HPDE6-E6E7 (cell line): ENCODE results near the gene CLCN7.

Source experiments
- DNase-seq: peaks from one replicate; pipeline ENCODE4 v3.0.0; 2011; ENCODE audit warnings: missing footprints; ENCODE audit errors: extremely low spot score

The CLCN7 gene

DNA sequence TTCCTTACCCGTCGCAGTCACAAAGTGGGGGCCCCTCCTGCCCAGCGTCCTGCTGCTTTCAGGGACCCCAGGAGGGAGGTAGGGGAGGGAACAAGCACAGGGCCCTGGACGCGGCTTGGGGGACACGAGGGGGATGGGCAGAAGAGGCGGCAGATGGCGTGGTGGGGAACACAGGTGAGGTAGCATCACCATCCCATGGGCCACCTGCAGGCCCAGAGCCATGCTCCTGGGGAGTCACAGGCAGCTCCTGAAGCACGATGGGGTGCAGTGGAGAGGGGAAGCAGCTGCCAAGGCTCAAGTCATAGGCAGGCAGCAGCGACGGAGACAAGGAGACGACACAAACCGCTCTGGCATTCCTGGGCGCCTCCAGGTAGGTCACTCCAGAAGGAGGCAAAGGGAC lies 71.1 kb downstream of the CLCN7 start:
- no peak for DNase-seq

DNA sequence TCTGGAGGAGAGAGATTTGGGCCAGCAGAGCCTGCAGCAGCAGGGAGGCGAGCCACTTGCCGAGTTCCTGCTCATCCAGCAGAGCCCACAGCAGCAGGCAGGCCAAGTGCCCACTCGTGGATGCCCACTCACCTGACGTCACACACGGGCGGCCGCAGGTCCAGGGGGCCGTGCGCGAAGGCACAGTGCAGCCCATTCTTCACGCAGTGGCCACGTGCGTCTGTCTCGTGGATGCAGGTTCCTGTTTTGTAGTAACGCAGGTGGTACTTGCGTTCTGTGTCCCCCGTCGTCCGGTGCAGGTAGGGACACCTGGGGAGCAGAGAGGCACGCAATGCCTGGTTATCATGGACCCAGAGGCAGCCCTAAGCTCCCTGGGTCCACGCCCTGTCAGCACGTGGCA lies 71.8 kb downstream of the CLCN7 start:
- no peak for DNase-seq

DNA sequence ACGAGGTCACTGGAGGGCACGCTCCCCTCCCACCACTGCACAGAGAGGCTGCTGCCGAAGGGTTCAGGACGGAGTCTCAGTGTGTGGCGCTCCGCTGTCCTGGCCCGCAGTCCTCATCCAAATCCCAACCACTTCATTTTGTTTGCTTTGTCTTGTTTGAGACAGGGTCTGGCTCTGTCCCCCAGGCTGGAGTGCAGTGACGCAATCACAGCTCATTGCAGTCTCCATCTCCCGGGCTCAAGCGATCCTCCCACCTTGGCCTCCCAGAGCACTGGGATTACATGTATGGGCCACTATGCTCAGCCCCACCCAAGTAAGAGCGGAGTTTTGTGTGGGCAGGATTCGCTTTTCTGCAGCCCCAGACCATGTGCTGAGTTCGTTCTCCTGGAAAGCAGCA lies 73.1 kb downstream of the CLCN7 start:
- no peak for DNase-seq

DNA sequence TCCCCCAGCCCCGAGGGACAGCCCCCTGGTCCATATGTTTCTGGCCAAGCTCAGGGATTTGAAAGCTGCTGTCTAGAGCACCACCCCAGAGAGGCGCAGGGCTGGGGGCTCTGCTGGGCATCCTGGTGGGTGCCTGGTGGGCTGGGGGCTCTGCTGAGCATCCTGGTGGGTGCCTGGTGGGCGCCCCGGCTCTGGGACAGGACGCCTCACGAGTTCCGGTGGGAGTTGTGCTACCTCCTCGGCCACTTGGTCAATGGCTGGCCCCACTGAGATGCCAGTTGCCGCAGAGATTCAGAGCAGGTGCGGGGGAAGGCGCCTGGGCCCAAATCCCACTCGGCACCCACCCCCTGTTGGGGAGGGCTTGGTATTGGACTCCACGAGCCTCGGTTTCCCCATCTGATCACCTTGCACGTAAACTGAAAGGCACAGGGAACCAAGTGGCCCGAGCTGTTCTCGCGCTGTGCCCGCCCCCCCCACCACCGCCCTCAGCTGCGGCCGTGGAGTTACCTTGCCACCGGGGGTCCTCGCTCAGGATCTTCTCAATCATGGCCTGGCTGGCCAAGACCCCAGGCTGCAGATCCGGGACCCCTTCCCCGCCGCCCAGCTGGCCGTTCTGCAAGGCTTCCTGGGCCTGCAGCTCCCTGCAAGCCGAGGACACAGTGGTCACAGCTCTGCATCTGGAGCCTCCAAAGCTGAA lies 73.6 kb downstream of the CLCN7 start:
- no peak for DNase-seq

GRCh38 chr16:1398826-1399581 lies 75.8 kb downstream of the CLCN7 start:
- no peak for DNase-seq

GRCh38 chr16:1398351-1398750 lies 76.5 kb downstream of the CLCN7 start:
- no peak for DNase-seq

DNA sequence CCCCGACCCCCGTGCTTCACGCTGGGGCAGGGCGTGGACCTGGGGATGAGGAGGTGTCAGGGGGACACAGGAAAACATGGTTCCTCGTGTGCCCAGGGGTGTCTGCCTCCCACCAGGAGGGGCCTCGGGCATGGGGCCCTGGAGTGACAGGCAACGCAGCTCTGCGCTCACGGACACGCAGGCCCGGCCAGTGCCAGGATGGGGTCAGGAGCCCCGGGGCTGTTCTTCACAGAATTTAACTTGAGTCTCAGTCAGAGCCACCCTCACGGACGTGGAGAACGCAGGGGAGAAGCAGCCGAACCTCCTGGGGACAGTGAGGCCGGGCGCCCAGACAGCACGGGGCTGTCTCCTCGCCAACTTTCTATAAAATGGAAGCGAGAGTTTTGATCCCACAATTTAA lies 77.0 kb downstream of the CLCN7 start:
- no peak for DNase-seq

GRCh38 chr16:1395444-1396031 lies 79.3 kb downstream of the CLCN7 start:
- no peak for DNase-seq
